ENCODE results near the gene ZNF772. TPM values are rescaled to one million over a fixed set of nuclear protein-coding genes. Genes with fewer than 3 reads are reported as not detected.

The ZNF772 gene
- total RNA-seq, 3 donors from 2014 or later = 3.1 to 3.7 (median 3.2) TPM

Other genes with a start within 250 kb of the ZNF772 start
- 1 to 10 TPM in 1 of 3 donors, under 1 TPM in 1, not detected in 1; 0.82 to 1.2 TPM for gene AURKC, start 246.5 kb downstream of the ZNF772 start, total RNA-seq
- gene ZNF805, start 236.9 kb downstream of the ZNF772 start, total RNA-seq = 10 to 100 TPM in 2 of 3 donors, 1 to 10 TPM in 1; 9.6 to 12.3 (median 12.0) TPM
- 10 to 100 TPM; 30.1 to 52.2 (median 49.2) TPM for gene ZNF460, start 197.1 kb downstream of the ZNF772 start, total RNA-seq
- 1 to 10 TPM; 3.3 to 5.0 (median 3.5) TPM for gene ZNF543, start 157.1 kb downstream of the ZNF772 start, total RNA-seq
- 1 to 10 TPM; 3.3 to 4.5 (median 4.1) TPM for gene ZNF304, start 126.3 kb downstream of the ZNF772 start, total RNA-seq
- gene TRAPPC2B, start 114.0 kb downstream of the ZNF772 start, total RNA-seq = 1 to 10 TPM; 1.8 to 4.5 (median 3.3) TPM
- under 1 TPM; 0.63 to 0.76 (median 0.71) TPM for gene ZNF547, start 114.0 kb downstream of the ZNF772 start, total RNA-seq
- 10 to 100 TPM in 1 of 3 donors, 1 to 10 TPM in 2; 6.3 to 10.7 (median 8.7) TPM for gene ZNF548, start 87.7 kb downstream of the ZNF772 start, total RNA-seq
- gene ZNF17, start 66.4 kb downstream of the ZNF772 start, total RNA-seq = 10 to 100 TPM in 2 of 3 donors, 1 to 10 TPM in 1; 8.9 to 11.1 (median 10.8) TPM
- gene ZNF749, start 42.2 kb downstream of the ZNF772 start, total RNA-seq = 10 to 100 TPM; 23.2 to 32.8 (median 26.5) TPM
- gene VN1R1, start 20.4 kb downstream of the ZNF772 start, total RNA-seq = under 1 TPM in 1 of 3 donors, not detected in 2; 0.08 TPM
- 1 to 10 TPM; 3.3 to 4.2 (median 3.9) TPM for gene ZNF419, start 10.2 kb upstream of the ZNF772 start, total RNA-seq
- 1 to 10 TPM; 4.5 to 4.6 (median 4.5) TPM for gene ZNF773, start 22.4 kb upstream of the ZNF772 start, total RNA-seq
- 1 to 10 TPM; 3.2 to 4.1 (median 3.8) TPM for gene ZNF549, start 49.8 kb upstream of the ZNF772 start, total RNA-seq
- gene ZNF550, start 82.3 kb upstream of the ZNF772 start, total RNA-seq = 10 to 100 TPM in 1 of 3 donors, 1 to 10 TPM in 2; 8.3 to 10.9 (median 8.7) TPM
- 1 to 10 TPM; 2.8 to 2.9 (median 2.8) TPM for gene ZNF416, start 101.3 kb upstream of the ZNF772 start, total RNA-seq
- 1 to 10 TPM; 3.7 to 5.6 (median 5.1) TPM for gene ZIK1, start 106.6 kb upstream of the ZNF772 start, total RNA-seq
- gene ZNF530, start 122.3 kb upstream of the ZNF772 start, total RNA-seq = 1 to 10 TPM; 4.7 to 7.7 (median 4.9) TPM
- 10 to 100 TPM; 13.7 to 18.9 (median 13.7) TPM for gene ZNF134, start 136.7 kb upstream of the ZNF772 start, total RNA-seq
- gene ZNF211, start 155.6 kb upstream of the ZNF772 start, total RNA-seq = 1 to 10 TPM; 4.1 to 4.5 (median 4.4) TPM
- not detected for gene ZSCAN4, start 191.4 kb upstream of the ZNF772 start, total RNA-seq
- 1 to 10 TPM; 8.7 to 9.7 (median 9.2) TPM for gene ZNF551, start 204.4 kb upstream of the ZNF772 start, total RNA-seq
- 1 to 10 TPM; 1.3 to 2.1 (median 1.6) TPM for gene ZNF154, start 231.6 kb upstream of the ZNF772 start, total RNA-seq